ENCODE data around the gene FBRSL1. TPM values are rescaled to one million over a fixed set of nuclear protein-coding genes. Genes with fewer than 3 reads are reported as not detected.

FBRSL1 gene
- total RNA-seq, 4 donors from 2014 or later, result 13.8 to 31.5 (median 16.1) TPM

DNA sequence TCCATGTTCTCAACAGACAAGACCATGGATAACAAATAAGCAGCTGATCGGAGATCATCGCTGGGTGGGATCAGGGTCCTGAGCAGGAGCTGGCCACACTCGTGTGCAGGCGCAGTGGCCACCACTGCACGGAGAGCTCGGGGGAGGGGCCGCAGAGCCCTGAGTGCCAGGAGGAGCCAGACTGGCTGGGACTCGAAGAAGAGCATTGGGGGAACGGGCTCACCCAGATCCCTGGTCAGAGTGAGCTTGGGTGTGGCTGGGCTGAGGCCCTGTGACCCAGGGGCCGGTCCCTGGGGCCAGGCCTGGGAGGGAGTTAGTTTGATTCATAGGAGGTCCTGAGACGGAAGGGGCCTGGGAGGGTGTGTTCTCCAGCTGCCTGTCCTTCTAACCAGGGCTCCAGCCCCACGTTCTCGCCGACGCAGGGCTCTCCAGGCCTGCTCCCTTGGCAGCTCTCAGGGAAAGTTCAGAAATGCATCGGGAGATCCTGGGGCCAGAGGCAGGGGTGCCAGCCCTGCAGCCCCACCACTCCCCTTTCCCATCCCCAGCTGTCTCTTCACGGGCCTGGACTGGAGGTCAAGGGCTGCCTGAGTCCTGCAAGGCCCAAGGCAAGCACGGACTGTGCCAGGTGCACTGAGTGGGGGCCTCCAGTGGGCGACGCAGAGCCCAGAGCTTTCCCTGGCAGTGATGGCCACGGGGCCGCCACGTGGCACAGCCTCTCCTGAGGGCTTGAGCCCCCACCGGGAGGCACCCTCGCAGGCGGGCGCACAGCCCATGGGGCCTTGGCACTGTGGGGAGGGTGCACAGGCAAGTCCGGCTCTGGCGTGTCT lies 48.1 kb downstream of the FBRSL1 start:
- H3K27me3 ChIP-seq, result no peaks in the 10 kb centered on the region
- no peak overlapping the region for H3K4me3 ChIP-seq
- TF ChIP-seq POLR2A (IDR thresholded peaks at IDR 0.05), result no peak
- TF ChIP-seq EP300 (IDR thresholded peaks at IDR 0.05), result no peak
- TF ChIP-seq CTCF (IDR thresholded peaks at IDR 0.05), result no peak
- DNase-seq (ENCODE audit: low spot score in 2 of 2), result no peak
- no peak overlapping the region for H3K27ac ChIP-seq
- no peaks in the 10 kb centered on the region for H3K9me3 ChIP-seq
- H3K4me1 ChIP-seq, result peaks cover 0 to 13% (median 0%) of the 10 kb centered on the region in 4 donors
- peaks cover 0 to 35% (median 0%) of the 10 kb centered on the region in 3 donors for H3K36me3 ChIP-seq
- 76 to 87% methylated on average over 16 to 29 of the region's 29 CpGs for WGBS, 2 donors

DNA sequence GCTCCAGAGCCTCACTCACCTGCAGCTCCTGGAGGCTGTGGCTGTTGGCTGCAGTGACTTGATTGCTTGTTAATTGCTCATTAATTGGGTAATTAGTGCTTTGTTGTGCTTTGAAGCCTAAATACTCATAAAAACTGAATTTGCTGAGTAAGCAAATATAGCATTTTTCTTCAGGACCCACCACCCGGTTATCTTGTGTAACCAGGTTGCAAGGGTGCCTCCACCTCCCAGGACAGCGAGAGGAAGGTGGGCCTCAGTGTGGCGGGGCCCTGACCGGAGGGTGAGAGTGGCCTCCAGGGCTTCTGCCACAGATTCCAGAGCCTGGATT lies 48.7 kb downstream of the FBRSL1 start:
- DNase-seq (ENCODE audit: low spot score in 2 of 2), result no peak
- Histone ChIP-seq H3K9me3 (no peaks in the 10 kb centered on the region), H3K36me3 (peaks cover 0 to 36% (median 0%) of the 10 kb centered on the region in 3 donors), H3K4me3 (no peak overlapping the region), H3K27me3 (no peaks in the 10 kb centered on the region), H3K4me1 (peaks cover 0 to 13% (median 0%) of the 10 kb centered on the region in 4 donors), H3K27ac (no peak overlapping the region)
- WGBS, 2 donors, result 88 to 90% methylated on average over 4 of the region's 4 CpGs
- TF ChIP-seq EP300 (IDR thresholded peaks at IDR 0.05), result no peak
- no peak for TF ChIP-seq CTCF (IDR thresholded peaks at IDR 0.05)
- TF ChIP-seq POLR2A (IDR thresholded peaks at IDR 0.05), result no peak

DNA sequence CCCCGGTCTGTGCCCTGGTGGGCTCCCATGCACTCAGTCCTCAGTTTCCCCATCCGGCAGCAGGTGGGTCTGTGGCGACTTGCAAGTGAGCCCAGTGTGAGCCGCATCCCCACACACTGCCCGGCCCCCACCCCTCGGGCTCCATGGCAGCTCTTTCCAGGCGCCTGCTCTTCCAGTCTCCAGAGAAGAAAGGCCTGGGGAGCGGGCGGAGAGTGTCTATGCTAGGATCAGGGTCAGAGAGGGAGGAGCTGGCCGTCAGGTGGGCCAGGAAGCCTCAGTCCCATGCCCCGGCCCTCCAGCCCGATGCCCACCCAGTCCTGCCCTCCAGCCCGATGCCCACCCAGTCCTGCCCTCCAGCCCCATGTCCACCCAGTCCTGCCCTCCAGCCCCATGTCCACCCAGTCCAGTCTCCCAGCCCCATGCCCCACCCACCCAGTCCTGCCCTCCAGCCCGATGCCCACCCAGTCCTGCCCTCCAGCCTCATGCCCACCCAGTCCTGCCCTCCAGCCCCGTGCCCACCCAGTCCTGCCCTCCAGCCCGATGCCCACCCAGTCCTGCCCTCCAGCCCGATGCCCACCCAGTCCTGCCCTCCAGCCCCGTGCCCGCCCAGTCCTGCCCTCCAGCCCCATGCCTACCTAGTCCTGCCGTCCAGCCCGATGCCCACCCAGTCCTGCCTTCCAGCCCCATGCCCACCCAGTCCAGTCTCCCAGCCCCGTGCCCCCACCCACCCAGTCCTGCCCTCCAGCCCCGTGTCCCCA lies 49.2 kb downstream of the FBRSL1 start:
- no peaks in the 10 kb centered on the region for H3K27me3 ChIP-seq
- peaks cover 0 to 34% (median 0%) of the 10 kb centered on the region in 3 donors for H3K36me3 ChIP-seq
- DNase-seq (ENCODE audit: low spot score in 2 of 2), result no peak
- WGBS, 2 donors, result 91 to 94% methylated on average over 13 to 17 of the region's 23 CpGs
- peaks cover 0 to 13% (median 0%) of the 10 kb centered on the region in 4 donors for H3K4me1 ChIP-seq
- no peaks in the 10 kb centered on the region for H3K9me3 ChIP-seq
- no peak overlapping the region for H3K4me3 ChIP-seq
- TF ChIP-seq CTCF (IDR thresholded peaks at IDR 0.05) (no peak), POLR2A (IDR thresholded peaks at IDR 0.05) (no peak), EP300 (IDR thresholded peaks at IDR 0.05) (no peak)
- no peak overlapping the region for H3K27ac ChIP-seq

DNA sequence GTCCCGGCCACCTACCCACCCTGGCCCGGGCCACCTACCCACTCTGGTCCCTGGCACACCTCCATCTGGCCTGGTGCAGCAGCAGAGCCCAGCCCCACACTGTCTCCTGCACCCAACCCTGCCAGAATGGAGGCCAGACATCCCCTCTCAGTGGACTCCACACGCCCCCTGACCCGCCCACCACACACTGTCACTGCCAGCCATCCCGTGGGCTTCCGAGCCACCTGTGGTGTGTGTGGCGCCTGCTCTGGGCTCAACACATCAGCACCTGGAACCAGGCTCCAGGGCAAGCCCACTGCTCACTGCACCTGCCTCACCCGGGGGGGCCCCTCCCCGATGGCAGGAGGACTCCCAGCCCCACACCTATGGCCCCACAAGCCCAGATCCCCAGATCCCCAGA lies 50.5 kb downstream of the FBRSL1 start:
- 82 to 89% methylated on average over 9 of the region's 9 CpGs for WGBS, 2 donors
- Histone ChIP-seq H3K4me1 (peaks cover 0 to 13% (median 0%) of the 10 kb centered on the region in 4 donors), H3K36me3 (peaks cover 0 to 30% (median 0%) of the 10 kb centered on the region in 3 donors), H3K27ac (no peak overlapping the region), H3K9me3 (no peaks in the 10 kb centered on the region), H3K27me3 (no peaks in the 10 kb centered on the region), H3K4me3 (no peak overlapping the region)
- no peak for TF ChIP-seq EP300 (IDR thresholded peaks at IDR 0.05)
- TF ChIP-seq CTCF (IDR thresholded peaks at IDR 0.05), result no peak
- TF ChIP-seq POLR2A (IDR thresholded peaks at IDR 0.05), result no peak
- DNase-seq (ENCODE audit: low spot score in 2 of 2), result no peak

DNA sequence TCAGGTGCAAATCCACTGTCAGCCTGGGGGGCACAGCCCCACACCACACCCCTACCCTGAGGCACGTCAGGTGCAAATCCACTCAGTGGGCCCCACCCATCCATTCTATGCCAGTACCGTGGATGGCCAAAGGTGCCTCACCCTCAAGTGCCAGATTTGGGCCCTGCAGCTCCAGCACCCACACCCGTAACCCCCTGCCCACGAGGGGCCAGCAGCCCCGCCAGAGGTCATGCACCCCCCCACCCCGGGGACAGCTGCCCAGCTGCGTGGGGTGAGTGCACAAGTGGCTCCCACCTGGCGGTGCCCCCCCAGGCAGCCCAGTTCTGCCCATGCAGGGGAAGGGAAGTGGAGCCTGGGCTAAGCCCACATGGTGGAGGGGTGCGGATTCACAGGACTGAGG lies 51.2 kb downstream of the FBRSL1 start:
- H3K4me1 ChIP-seq, result peaks cover 0 to 13% (median 0%) of the 10 kb centered on the region in 4 donors
- 80 to 89% methylated on average over 8 to 9 of the region's 9 CpGs for WGBS, 2 donors
- no peaks in the 10 kb centered on the region for H3K27me3 ChIP-seq

More for the DNA sequence above, 51.2 kb downstream of the FBRSL1 start:
- H3K4me3 ChIP-seq, result no peak overlapping the region
- H3K36me3 ChIP-seq, result peaks cover 0 to 30% (median 0%) of the 10 kb centered on the region in 3 donors
- H3K9me3 ChIP-seq, result no peaks in the 10 kb centered on the region
- no peak for DNase-seq (ENCODE audit: low spot score in 2 of 2)
- TF ChIP-seq CTCF (IDR thresholded peaks at IDR 0.05) (no peak), POLR2A (IDR thresholded peaks at IDR 0.05) (no peak), EP300 (IDR thresholded peaks at IDR 0.05) (no peak)
- no peak overlapping the region for H3K27ac ChIP-seq
